SU-DHL-6 (cell line): ENCODE results near the gene OR5B2.

Source experiments
- H2AFZ ChIP-seq: fragments of 200-600 bp; sonication (generic); 2 replicates; pipeline ENCODE4 v1.6.1; 2014; ENCODE audit warnings: low read depth, mild to moderate bottlenecking, moderate library complexity, mixed read lengths, antibody characterized with exemption, low read length; ENCODE audit not compliant: severe bottlenecking
- H3F3A ChIP-seq: fragments of 200-600 bp; shearing (Covaris generic); 2 replicates; pipeline ENCODE4 v1.6.0; 2016; ENCODE audit warnings: antibody characterized with exemption, mild to moderate bottlenecking; ENCODE audit not compliant: insufficient read depth
- H3K27ac ChIP-seq: fragments of 200-600 bp; sonication (generic); 2 replicates; pipeline ENCODE4 v1.5.1; 2016; ENCODE audit warnings: low read depth, mild to moderate bottlenecking, low read length, moderate library complexity, mixed read lengths
- H3K27me3 ChIP-seq: fragments of 200-600 bp; sonication (generic), shearing (Covaris generic); 2 replicates; pipeline ENCODE4 v1.6.0; 2014; ENCODE audit warnings: mild to moderate bottlenecking, low read length
- H3K36me3 ChIP-seq: fragments of 200-600 bp; sonication (generic); 2 replicates; pipeline ENCODE4 v1.6.1; 2014; ENCODE audit warnings: mild to moderate bottlenecking, low read length, mixed read lengths
- H3K4me2 ChIP-seq: fragments of 300-600, 200-600 bp; shearing (Covaris generic), sonication (generic); 2 replicates; pipeline ENCODE4 v1.6.0; 2014; ENCODE audit warnings: low read length, low read depth, mild to moderate bottlenecking; ENCODE audit not compliant: poor library complexity, severe bottlenecking
- H3K4me3 ChIP-seq: fragments of 200-600 bp; sonication (generic); 2 replicates; pipeline ENCODE4 v1.5.1; 2014; ENCODE audit warnings: antibody characterized with exemption, low read length, mild to moderate bottlenecking, mixed read lengths; ENCODE audit not compliant: insufficient read depth, poor library complexity, severe bottlenecking
- H3K79me2 ChIP-seq: fragments of 200-600 bp; sonication (generic); 2 replicates; pipeline ENCODE4 v1.6.1; 2014; ENCODE audit warnings: mild to moderate bottlenecking, low read length, moderate library complexity; ENCODE audit not compliant: insufficient read depth
- H3K9ac ChIP-seq: fragments of 200-600 bp; sonication (generic); 2 replicates; pipeline ENCODE4 v1.7.0; 2014; ENCODE audit warnings: mild to moderate bottlenecking, low read length
- H3K9me2 ChIP-seq: fragments of 200-600 bp; sonication (generic); replicated peaks from 2 replicates; pipeline ENCODE4 v1.6.1; 2014; ENCODE audit warnings: low read length; ENCODE audit not compliant: insufficient read depth
- H3K9me3 ChIP-seq: fragments of 200-600 bp; sonication (generic); 2 replicates; pipeline ENCODE4 v1.6.1; 2014; ENCODE audit warnings: low read length, mixed read lengths; ENCODE audit not compliant: insufficient read depth
- H4K20me1 ChIP-seq: fragments of 200-600 bp; sonication (generic); 2 replicates; pipeline ENCODE4 v1.6.1; 2014; ENCODE audit warnings: low read depth, mild to moderate bottlenecking, antibody characterized with exemption, low read length, moderate library complexity, mixed read lengths
- EZH2phosphoT487 ChIP-seq: fragments of 200-600 bp; sonication (generic), shearing (Covaris generic); conservative IDR thresholded peaks from 2 replicates; pipeline ENCODE4 v1.6.1; 2018; ENCODE audit warnings: mild to moderate bottlenecking, antibody characterized with exemption, low read length, moderate library complexity, mixed read lengths
- TF ChIP-seq, protein P1 (sequence below): fragments of 200-600 bp; sonication (generic); IDR thresholded peaks from one replicate; pipeline ENCODE4 v1.5.1; 2017; ENCODE audit warnings: antibody characterized with exemption, mild to moderate bottlenecking, low read length, moderate library complexity; ENCODE audit not compliant: insufficient read depth, poor library complexity, severe bottlenecking

The OR5B2 gene

DNA sequence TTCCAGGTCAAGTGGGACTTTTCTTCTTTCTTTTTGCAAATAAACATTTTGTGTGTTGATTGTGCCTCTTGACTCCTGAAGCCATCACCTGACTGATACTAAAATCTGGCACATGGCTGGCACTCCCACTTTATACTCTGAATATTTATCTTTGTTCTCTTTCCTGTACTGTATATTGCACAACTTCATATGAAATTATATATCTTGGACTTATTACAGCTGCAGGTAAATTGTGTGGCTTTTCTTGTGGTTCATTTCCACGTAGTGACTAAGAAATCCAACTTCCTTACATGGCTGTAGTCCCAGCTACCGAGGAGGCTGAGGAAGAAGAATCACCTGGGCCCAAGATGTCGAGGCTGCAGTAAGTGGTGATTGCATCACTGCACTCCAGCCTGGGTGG lies 37.8 kb upstream of the OR5B2 start:
- Histone ChIP-seq H3K9ac (no peak overlapping the region), H3K27me3 (no peaks in the 10 kb centered on the region), H3K4me2 (no peak overlapping the region), H3K27ac (no peak overlapping the region), H3K9me3 (no peaks in the 10 kb centered on the region), H3K36me3 (no peaks in the 10 kb centered on the region), H3F3A (no peaks in the 10 kb centered on the region), H3K4me3 (no peak overlapping the region), H3K79me2 (no peaks in the 10 kb centered on the region), H2AFZ (no peak overlapping the region), H3K9me2 (no peaks in the 10 kb centered on the region), H4K20me1 (no peaks in the 10 kb centered on the region)
- no peak for TF ChIP-seq EZH2phosphoT487
- TF ChIP-seq, protein P1, sequence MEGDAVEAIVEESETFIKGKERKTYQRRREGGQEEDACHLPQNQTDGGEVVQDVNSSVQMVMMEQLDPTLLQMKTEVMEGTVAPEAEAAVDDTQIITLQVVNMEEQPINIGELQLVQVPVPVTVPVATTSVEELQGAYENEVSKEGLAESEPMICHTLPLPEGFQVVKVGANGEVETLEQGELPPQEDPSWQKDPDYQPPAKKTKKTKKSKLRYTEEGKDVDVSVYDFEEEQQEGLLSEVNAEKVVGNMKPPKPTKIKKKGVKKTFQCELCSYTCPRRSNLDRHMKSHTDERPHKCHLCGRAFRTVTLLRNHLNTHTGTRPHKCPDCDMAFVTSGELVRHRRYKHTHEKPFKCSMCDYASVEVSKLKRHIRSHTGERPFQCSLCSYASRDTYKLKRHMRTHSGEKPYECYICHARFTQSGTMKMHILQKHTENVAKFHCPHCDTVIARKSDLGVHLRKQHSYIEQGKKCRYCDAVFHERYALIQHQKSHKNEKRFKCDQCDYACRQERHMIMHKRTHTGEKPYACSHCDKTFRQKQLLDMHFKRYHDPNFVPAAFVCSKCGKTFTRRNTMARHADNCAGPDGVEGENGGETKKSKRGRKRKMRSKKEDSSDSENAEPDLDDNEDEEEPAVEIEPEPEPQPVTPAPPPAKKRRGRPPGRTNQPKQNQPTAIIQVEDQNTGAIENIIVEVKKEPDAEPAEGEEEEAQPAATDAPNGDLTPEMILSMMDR, result no peak

DNA sequence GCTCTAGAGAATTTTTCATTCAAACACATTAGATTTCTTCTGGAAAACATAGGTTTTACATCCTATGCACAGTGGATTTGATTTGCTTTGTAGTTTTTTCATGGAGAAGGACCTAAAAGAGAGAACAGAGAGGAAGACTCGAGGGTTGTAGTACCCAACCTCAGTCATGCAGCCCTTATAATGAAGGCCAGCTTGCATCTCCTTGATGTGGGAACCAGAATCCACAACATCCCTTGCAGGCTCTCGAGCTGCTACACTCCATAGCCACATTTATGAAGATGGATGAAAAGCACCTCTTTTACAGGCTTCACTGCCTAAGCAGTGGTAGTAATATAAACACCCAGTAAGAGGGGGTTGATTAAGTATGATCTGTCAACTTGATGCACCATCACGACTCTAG lies 23.7 kb upstream of the OR5B2 start:
- no peak overlapping the region for H3K4me3 ChIP-seq
- no peaks in the 10 kb centered on the region for H4K20me1 ChIP-seq
- H2AFZ ChIP-seq, result no peak overlapping the region
- no peak overlapping the region for H3K27ac ChIP-seq
- no peaks in the 10 kb centered on the region for H3K36me3 ChIP-seq
- no peak overlapping the region for H3K4me2 ChIP-seq
- peaks cover 3% of the 10 kb centered on the region; the same call in 1 of the 2 replicates for H3K9me2 ChIP-seq
- no peaks in the 10 kb centered on the region for H3F3A ChIP-seq
- no peak overlapping the region for H3K9ac ChIP-seq
- no peaks in the 10 kb centered on the region for H3K9me3 ChIP-seq
- H3K27me3 ChIP-seq, result no peaks in the 10 kb centered on the region
- no peaks in the 10 kb centered on the region for H3K79me2 ChIP-seq
- TF ChIP-seq EZH2phosphoT487, result no peak
- TF ChIP-seq, protein P1, result no peak

DNA sequence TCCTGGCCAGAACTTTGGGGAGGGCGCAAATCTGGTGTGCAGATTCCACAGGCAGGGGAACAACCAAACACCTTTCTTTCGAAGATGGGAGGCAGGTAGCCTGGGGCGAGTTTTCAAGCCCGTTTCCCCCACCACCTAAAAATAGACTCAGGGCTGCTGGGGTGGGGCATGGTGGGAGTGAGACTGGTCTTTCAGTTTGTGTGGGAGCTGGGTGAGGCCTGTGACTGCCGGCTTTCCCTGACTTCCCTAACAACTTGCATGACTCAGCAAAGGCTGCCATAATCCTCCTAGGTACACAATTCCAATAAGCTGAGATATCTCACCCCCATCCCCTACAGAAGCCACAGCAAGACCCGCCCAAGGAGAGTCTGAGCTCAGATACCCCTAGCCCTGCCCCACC lies 18.4 kb upstream of the OR5B2 start:
- Histone ChIP-seq H3K9ac (no peak overlapping the region), H4K20me1 (no peaks in the 10 kb centered on the region), H3K79me2 (no peaks in the 10 kb centered on the region), H3K4me3 (no peak overlapping the region), H3F3A (no peaks in the 10 kb centered on the region), H3K9me3 (no peaks in the 10 kb centered on the region), H2AFZ (no peak overlapping the region), H3K27ac (no peak overlapping the region), H3K4me2 (no peak overlapping the region), H3K27me3 (no peaks in the 10 kb centered on the region), H3K36me3 (no peaks in the 10 kb centered on the region), H3K9me2 (no peaks in the 10 kb centered on the region; the same call in 1 of the 2 replicates)
- TF ChIP-seq, protein P1, result no peak
- no peak for TF ChIP-seq EZH2phosphoT487
